HepG2 (cell line): Measurements from ENCODE around the gene WTAP. TPM values are rescaled to one million over a fixed set of nuclear protein-coding genes. Genes with fewer than 3 reads are reported as not detected.

ENCODE experiments used
- CAMTA2 ChIP-seq: sonication (generic); formaldehyde crosslinking; IDR thresholded peaks from 2 replicates; pipeline ENCODE4 v1.4.0; 2020; ENCODE audit warnings: mild to moderate bottlenecking, missing genetic modification reagents, borderline replicate concordance
- CCAR2 ChIP-seq: fragments of 200-400 bp; formaldehyde crosslinking; optimal IDR thresholded peaks from 2 replicates; pipeline ENCODE3; 2018; ENCODE audit warnings: low read depth, mild to moderate bottlenecking, low read length, moderate library complexity
- CHD2 ChIP-seq: IDR thresholded peaks from 2 replicates; pipeline ENCODE4 v1.6.1; 2011; ENCODE audit warnings: low read depth, low read length, improper control_type of control experiment
- HDAC1 ChIP-seq: sonication (generic); formaldehyde crosslinking; IDR thresholded peaks from 2 replicates; pipeline ENCODE4 v1.5.1; 2020; ENCODE audit warnings: mild to moderate bottlenecking, missing genetic modification reagents
- HMGA1 ChIP-seq: sonication (generic); formaldehyde crosslinking; conservative IDR thresholded peaks from 2 replicates; pipeline ENCODE4 v1.4.0; 2020; ENCODE audit warnings: missing genetic modification reagents
- JUN ChIP-seq: sonication (generic); formaldehyde crosslinking; IDR thresholded peaks from 2 replicates; pipeline ENCODE4 v1.4.0; 2020; ENCODE audit warnings: mild to moderate bottlenecking, missing genetic modification reagents
- LCORL ChIP-seq, 2 experiments: fragments of 450-650 bp in 1 of 2; sonication (generic) in 1 of 2; formaldehyde crosslinking in 1 of 2; IDR thresholded peaks; 2 replicates each; pipeline versions ENCODE4 v1.5.0 to v1.6.1; 2017 to 2020; ENCODE audit warnings: antibody characterized with exemption in 1 of 2, missing genetic modification reagents in 1 of 2
- MED1 ChIP-seq: sonication (generic); formaldehyde crosslinking; IDR thresholded peaks from 2 replicates; pipeline ENCODE4 v1.4.0; 2020; ENCODE audit warnings: missing genetic modification reagents
- NFRKB ChIP-seq: fragments of 450-650 bp; IDR thresholded peaks from 2 replicates; pipeline ENCODE4 v1.6.1; 2017
- RARA ChIP-seq: IDR thresholded peaks from 2 replicates; pipeline ENCODE4 v1.6.1; 2016; ENCODE audit warnings: missing genetic modification reagents, missing compliant biosample characterization
- RBM39 ChIP-seq: fragments of 200-400 bp; formaldehyde crosslinking; IDR thresholded peaks from one replicate; pipeline ENCODE4 v1.6.1; 2018; ENCODE audit warnings: antibody characterized with exemption, mild to moderate bottlenecking, low read depth, low read length; ENCODE audit not compliant: poor library complexity, severe bottlenecking
- REL ChIP-seq: sonication (generic); formaldehyde crosslinking; conservative IDR thresholded peaks from 2 replicates; pipeline ENCODE4 v1.8.0; 2022; ENCODE audit warnings: mild to moderate bottlenecking, missing genetic modification reagents, moderate library complexity
- SKI ChIP-seq: fragments of 450-650 bp; IDR thresholded peaks from one replicate; pipeline ENCODE4 v1.6.1; 2018; ENCODE audit warnings: mild to moderate bottlenecking; ENCODE audit not compliant: partially characterized antibody
- SP5 ChIP-seq: IDR thresholded peaks from 2 replicates; pipeline ENCODE4 v1.6.1; 2016; ENCODE audit warnings: low read depth, borderline replicate concordance
- TGIF2 ChIP-seq: IDR thresholded peaks from 2 replicates; pipeline ENCODE4 v1.6.1; 2016; ENCODE audit warnings: control low read depth, missing compliant biosample characterization
- ZNF574 ChIP-seq: sonication (generic); formaldehyde crosslinking; IDR thresholded peaks from 2 replicates; pipeline ENCODE4 v1.4.0; 2020; ENCODE audit warnings: missing genetic modification reagents
- ZNF773 ChIP-seq: sonication (generic); formaldehyde crosslinking; IDR thresholded peaks from 2 replicates; pipeline ENCODE4 v1.4.0; 2020; ENCODE audit warnings: missing genetic modification reagents, borderline replicate concordance
- ZNF850 ChIP-seq: sonication (generic); formaldehyde crosslinking; conservative IDR thresholded peaks from 2 replicates; pipeline ENCODE4 v1.9.0; 2021; ENCODE audit warnings: mild to moderate bottlenecking, missing genetic modification reagents
- polyA plus RNA-seq, 8 experiments: library from polyadenylated mRNA; depleted of rRNA in 3 of 8; stranded (reverse) in 7 of 8; unstranded in 1 of 8; fragments of >200 nt; fragmentation: Illumina TruSeq in 4 of 8; extraction: Trizol in 4 of 8; gene quantifications; 2 replicates each; pipeline versions ENCODE4 v1.2.1 to v1.2.3, GENCODE V29; 2011 to 2016; ENCODE audit warnings: low read depth in 4 of 8, missing spikeins in 1 of 8, mixed read lengths in 1 of 8; ENCODE audit not compliant: insufficient read depth in 1 of 8
- total RNA-seq, 5 experiments: library from RNA; depleted of rRNA; stranded (reverse); fragments of >200 nt; fragmentation: Illumina TruSeq; extraction: Trizol; gene quantifications; 2 replicates each; pipeline ENCODE4 v1.2.3, GENCODE V29; 2016; ENCODE audit warnings: low read depth in 1 of 5
- TF ChIP-seq, protein P1 (sequence below): sonication (generic); formaldehyde crosslinking; IDR thresholded peaks from 2 replicates; pipeline ENCODE4 v1.5.0; 2020; ENCODE audit warnings: missing genetic modification reagents, mild to moderate bottlenecking, borderline replicate concordance
- TF ChIP-seq, protein P2 (sequence below), 2 experiments: sonication (generic) in 1 of 2; formaldehyde crosslinking in 1 of 2; IDR thresholded peaks; 2 replicates each; pipeline versions ENCODE4 v1.4.0 to v1.6.1; 2018 to 2020; ENCODE audit warnings: missing genetic modification reagents in 2 of 2, borderline replicate concordance in 1 of 2, low read depth in 1 of 2, mild to moderate bottlenecking in 1 of 2, missing biosample characterization in 1 of 2
- TF ChIP-seq, protein P3 (sequence below): sonication (generic); formaldehyde crosslinking; IDR thresholded peaks from 2 replicates; pipeline ENCODE4 v1.5.0; 2020; ENCODE audit warnings: mild to moderate bottlenecking, missing genetic modification reagents

The WTAP gene
- total and polyA plus RNA-seq, 2 of the 13 experiments (the other 11 are each of a cell fraction or from before 2014, with no cell fraction given), result 31.6 to 167 TPM

- TF ChIP-seq HDAC1, result peak; percentile 77
- TF ChIP-seq NFRKB, result no peak
- peak; percentile 97 for TF ChIP-seq RBM39
- TF ChIP-seq CHD2, result peak; percentile 45; the same call in 1 of the 2 replicates
- TF ChIP-seq CCAR2, result no peak
- TF ChIP-seq, protein P1, sequence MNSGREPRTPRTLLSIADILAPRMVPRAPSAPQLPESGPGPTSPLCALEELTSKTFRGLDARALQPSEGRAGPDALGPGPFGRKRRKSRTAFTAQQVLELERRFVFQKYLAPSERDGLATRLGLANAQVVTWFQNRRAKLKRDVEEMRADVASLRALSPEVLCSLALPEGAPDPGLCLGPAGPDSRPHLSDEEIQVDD, result 0 out of 2 replicates have a peak, but pooled peaks have one; percentile 90
- peak; percentile 94 for TF ChIP-seq CAMTA2 (CRISPR knock-in tag)
- TF ChIP-seq, protein P2, sequence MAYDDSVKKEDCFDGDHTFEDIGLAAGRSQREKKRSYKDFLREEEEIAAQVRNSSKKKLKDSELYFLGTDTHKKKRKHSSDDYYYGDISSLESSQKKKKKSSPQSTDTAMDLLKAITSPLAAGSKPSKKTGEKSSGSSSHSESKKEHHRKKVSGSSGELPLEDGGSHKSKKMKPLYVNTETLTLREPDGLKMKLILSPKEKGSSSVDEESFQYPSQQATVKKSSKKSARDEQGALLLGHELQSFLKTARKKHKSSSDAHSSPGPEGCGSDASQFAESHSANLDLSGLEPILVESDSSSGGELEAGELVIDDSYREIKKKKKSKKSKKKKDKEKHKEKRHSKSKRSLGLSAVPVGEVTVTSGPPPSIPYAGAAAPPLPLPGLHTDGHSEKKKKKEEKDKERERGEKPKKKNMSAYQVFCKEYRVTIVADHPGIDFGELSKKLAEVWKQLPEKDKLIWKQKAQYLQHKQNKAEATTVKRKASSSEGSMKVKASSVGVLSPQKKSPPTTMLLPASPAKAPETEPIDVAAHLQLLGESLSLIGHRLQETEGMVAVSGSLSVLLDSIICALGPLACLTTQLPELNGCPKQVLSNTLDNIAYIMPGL (CRISPR knock-in tag; IDR thresholded peaks at IDR 0.05; ENCODE audit: borderline replicate concordance in 1 of 2, low read depth in 1 of 2), result peak; percentile 85 to 93; a peak in 3 of 4 replicates
- TF ChIP-seq TGIF2 (CRISPR knock-in tag), result peak; percentile 92
- 0 out of 2 replicates have a peak, but pooled peaks have one; percentile 13 for TF ChIP-seq ZNF773
- TF ChIP-seq RARA (CRISPR knock-in tag), result peak; percentile 39; the same call in 1 of the 2 replicates
- TF ChIP-seq HMGA1 (CRISPR knock-in tag), result no peak
- TF ChIP-seq JUN (CRISPR knock-in tag), result no peak
- peak; percentile 82 for TF ChIP-seq MED1 (CRISPR knock-in tag)
- TF ChIP-seq ZNF850 (CRISPR knock-in tag), result 0 out of 2 replicates have a peak, but pooled peaks have one; percentile 1
- TF ChIP-seq LCORL (IDR thresholded peaks at IDR 0.05), result no peak
- TF ChIP-seq LCORL (CRISPR knock-in tag; IDR thresholded peaks at IDR 0.05), result peak; percentile 87
- peak; percentile 95 for TF ChIP-seq REL (CRISPR knock-in tag)
- TF ChIP-seq ZNF574 (CRISPR knock-in tag), result peak; percentile 87
- no peak for TF ChIP-seq SKI
- TF ChIP-seq, protein P3, sequence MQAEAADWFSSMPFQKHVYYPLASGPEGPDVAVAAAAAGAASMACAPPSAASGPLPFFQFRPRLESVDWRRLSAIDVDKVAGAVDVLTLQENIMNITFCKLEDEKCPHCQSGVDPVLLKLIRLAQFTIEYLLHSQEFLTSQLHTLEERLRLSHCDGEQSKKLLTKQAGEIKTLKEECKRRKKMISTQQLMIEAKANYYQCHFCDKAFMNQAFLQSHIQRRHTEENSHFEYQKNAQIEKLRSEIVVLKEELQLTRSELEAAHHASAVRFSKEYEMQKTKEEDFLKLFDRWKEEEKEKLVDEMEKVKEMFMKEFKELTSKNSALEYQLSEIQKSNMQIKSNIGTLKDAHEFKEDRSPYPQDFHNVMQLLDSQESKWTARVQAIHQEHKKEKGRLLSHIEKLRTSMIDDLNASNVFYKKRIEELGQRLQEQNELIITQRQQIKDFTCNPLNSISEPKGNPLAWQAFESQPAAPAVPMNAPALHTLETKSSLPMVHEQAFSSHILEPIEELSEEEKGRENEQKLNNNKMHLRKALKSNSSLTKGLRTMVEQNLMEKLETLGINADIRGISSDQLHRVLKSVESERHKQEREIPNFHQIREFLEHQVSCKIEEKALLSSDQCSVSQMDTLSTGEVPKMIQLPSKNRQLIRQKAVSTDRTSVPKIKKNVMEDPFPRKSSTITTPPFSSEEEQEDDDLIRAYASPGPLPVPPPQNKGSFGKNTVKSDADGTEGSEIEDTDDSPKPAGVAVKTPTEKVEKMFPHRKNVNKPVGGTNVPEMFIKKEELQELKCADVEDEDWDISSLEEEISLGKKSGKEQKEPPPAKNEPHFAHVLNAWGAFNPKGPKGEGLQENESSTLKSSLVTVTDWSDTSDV (CRISPR knock-in tag), result no peak
- peak; percentile 32; the same call in 1 of the 2 replicates for TF ChIP-seq SP5
Measured at GRCh38 chr6:159789377-159790148, 62.3 kb downstream of the WTAP start, which contains the start of gene TCP1 (continued).
